Activated CD8-positive, alpha-beta T cell treated with anti-CD3 and anti-CD28 coated beads for 36 hours (primary cell): Measurements from ENCODE around the gene LTK. TPM values are rescaled to one million over a fixed set of nuclear protein-coding genes. Genes with fewer than 3 reads are reported as not detected.

Source experiments
- ATAC-seq: fragments of 200-7000 bp; cut with Tn5 transposase; one replicate; pipeline ENCODE4 v1.10.0; 2021; ENCODE audit warnings: mild to moderate bottlenecking, moderate library complexity
- CTCF ChIA-PET: fragments of 350-600 bp; sonication (Branson Sonifier 250); formaldehyde crosslinking; loops from one replicate; lab custom pipeline; 2021; ENCODE audit warnings: antibody characterized with exemption; lab: Charles Lee
- POLR2A ChIA-PET: fragments of 350-600 bp; sonication (Branson Sonifier 250); formaldehyde crosslinking; loops from one replicate; lab custom pipeline; 2021; ENCODE audit warnings: antibody characterized with exemption; lab: Charles Lee
- DNase-seq: peaks from one replicate; pipeline ENCODE4 v3.0.0-alpha.2; 2020
- H3K27ac Mint-ChIP-seq: one replicate; pipeline ENCODE4 v1.8.0; 2021; ENCODE audit warnings: mild to moderate bottlenecking, mixed read lengths
- H3K27me3 Mint-ChIP-seq: one replicate; pipeline ENCODE4 v1.8.0; 2021; ENCODE audit warnings: mixed read lengths
- H3K36me3 Mint-ChIP-seq: one replicate; pipeline ENCODE4 v1.8.0; 2021; ENCODE audit warnings: low read depth, mixed read lengths
- H3K4me1 Mint-ChIP-seq: one replicate; pipeline ENCODE4 v1.8.0; 2021; ENCODE audit warnings: low read depth, mixed read lengths
- H3K4me3 Mint-ChIP-seq: one replicate; pipeline ENCODE4 v1.8.0; 2021; ENCODE audit warnings: mild to moderate bottlenecking, moderate library complexity, mixed read lengths
- H3K9me3 Mint-ChIP-seq: one replicate; pipeline ENCODE4 v1.8.0; 2021; ENCODE audit warnings: mixed read lengths
- intact Hi-C: fragments of 100-400 bp; cut with micrococcal nuclease; formaldehyde crosslinking; loops from one replicate; pipeline ENCODE4 v1.10.0; 2022
- total RNA-seq, 2 experiments: library from RNA; stranded (reverse); gene quantifications; one replicate each; pipeline ENCODE4 v1.2.3, GENCODE V29; 2021
- TF ChIP-seq, protein P1 (sequence below): fragments of 200-600 bp; IDR thresholded peaks from one replicate; pipeline ENCODE4 v1.8.0; 2022; ENCODE audit warnings: antibody characterized with exemption, mild to moderate bottlenecking

LTK gene
- total RNA-seq, 2 experiments from 2014 or later, result 0.81 to 0.83 TPM

DNA sequence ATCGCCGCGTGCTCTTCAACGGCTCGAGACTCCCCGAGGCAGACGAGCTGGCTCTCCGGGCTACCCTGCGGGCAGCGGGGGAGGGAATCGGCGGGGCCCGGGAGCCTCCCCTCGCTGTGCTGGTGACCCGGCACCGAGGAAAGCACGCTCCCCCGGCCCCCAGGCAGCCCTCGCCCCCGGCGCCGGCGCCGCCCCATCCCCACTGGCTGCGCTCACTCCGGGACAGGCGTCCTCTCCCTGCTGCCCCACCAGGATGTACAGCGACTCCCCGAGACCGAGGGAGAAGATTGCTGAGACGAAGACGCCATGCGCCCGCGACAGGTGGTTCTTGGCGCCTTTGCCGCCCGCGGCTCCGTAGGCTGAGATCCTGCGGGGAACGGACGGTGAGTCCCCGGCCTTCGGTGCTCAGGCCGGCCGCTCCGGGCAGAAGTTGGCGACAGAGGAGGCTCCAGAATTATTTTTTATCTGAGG, 1.7 kb downstream of the LTK start:
- Mint-ChIP-seq H3K4me3 (peak overlapping the region; percentile 57), H3K36me3 (peaks cover 2% of the 10 kb centered on the region), H3K27ac (no peak overlapping the region), H3K4me1 (peaks cover 24% of the 10 kb centered on the region), H3K27me3 (peaks cover 35% of the 10 kb centered on the region), H3K9me3 (no peaks in the 10 kb centered on the region)
- DNase-seq (peak; percentile 35), ATAC-seq (peak; percentile 21)
- intact Hi-C loops, result no loop called here
- ChIA-PET POLR2A (interaction anchor here (2.0 kb wide), 1 partner anchor 11 kb away, joined by 7 read pairs; no protein-coding TSS in a partner anchor), CTCF (interaction anchor here (0.7 to 1.7 kb wide), 3 partner anchors 15 to 46 kb away, joined by 3 to 7 read pairs (median 3); no protein-coding TSS in a partner anchor)
- TF ChIP-seq, protein P1, sequence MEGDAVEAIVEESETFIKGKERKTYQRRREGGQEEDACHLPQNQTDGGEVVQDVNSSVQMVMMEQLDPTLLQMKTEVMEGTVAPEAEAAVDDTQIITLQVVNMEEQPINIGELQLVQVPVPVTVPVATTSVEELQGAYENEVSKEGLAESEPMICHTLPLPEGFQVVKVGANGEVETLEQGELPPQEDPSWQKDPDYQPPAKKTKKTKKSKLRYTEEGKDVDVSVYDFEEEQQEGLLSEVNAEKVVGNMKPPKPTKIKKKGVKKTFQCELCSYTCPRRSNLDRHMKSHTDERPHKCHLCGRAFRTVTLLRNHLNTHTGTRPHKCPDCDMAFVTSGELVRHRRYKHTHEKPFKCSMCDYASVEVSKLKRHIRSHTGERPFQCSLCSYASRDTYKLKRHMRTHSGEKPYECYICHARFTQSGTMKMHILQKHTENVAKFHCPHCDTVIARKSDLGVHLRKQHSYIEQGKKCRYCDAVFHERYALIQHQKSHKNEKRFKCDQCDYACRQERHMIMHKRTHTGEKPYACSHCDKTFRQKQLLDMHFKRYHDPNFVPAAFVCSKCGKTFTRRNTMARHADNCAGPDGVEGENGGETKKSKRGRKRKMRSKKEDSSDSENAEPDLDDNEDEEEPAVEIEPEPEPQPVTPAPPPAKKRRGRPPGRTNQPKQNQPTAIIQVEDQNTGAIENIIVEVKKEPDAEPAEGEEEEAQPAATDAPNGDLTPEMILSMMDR, result no peak

DNA sequence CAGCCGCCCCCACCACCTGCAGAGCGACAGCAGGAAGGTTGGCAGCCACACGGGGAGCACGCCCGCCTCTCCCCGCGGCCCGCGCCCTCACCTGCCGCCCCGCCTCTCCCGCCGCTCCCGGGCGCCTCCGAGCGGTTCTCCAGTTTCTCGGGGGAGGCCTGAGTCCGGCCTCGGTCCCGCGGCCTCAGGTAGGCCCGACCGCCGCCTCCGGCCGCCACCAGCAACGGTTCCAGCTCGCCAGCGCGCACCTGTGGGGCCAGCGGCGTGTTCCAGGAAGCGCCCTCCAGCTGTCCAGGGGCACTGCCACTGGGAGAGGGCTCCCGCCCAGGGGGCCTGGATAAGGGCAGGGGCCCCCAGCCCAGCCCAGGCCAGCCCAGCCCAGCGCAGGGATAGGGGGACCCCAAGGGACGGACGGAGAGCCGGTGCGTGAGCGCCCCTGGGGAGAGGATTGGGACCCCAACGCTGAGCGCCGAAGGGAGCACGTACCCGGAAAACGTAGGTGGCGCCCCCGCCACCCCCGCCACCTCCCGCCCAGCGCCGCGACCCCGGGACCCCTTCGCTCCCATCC, 2.2 kb downstream of the LTK start:
- Mint-ChIP-seq H3K27me3 (peaks cover 35% of the 10 kb centered on the region), H3K4me1 (peaks cover 24% of the 10 kb centered on the region), H3K4me3 (no peak overlapping the region), H3K9me3 (no peaks in the 10 kb centered on the region), H3K27ac (no peak overlapping the region), H3K36me3 (no peaks in the 10 kb centered on the region)
- no peak for ATAC-seq
- no peak for DNase-seq
- CTCF ChIA-PET, result interaction anchor here (0.7 to 1.7 kb wide), 4 partner anchors 14 to 45 kb away, joined by 3 to 7 read pairs (median 3); no protein-coding TSS in a partner anchor
- intact Hi-C loops, result no loop called here
- POLR2A ChIA-PET, result interaction anchor here (2.0 kb wide), 1 partner anchor 12 kb away, joined by 7 read pairs; no protein-coding TSS in a partner anchor
- TF ChIP-seq, protein P1, result no peak

DNA sequence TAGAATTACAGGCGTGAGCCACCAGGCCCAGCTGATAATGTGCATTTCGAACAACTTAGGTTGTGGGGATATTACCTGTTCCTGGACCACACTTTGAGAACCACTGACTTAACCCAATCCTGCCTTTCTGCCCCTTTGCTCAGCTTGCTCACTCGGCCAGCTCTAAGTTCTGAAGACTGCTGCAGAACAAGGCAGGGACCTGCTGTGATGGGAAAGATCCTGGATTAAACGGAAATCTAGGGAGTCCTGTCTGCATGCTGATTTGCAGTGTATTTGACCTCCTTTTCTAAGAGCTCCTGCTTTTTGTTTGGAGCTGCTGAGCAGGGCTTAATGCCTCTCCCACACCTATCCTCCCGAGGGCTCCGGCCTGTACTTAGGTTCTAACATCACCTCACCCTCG, 2.9 kb downstream of the LTK start:
- no peak for ATAC-seq
- intact Hi-C loops, result no loop called here

DNA sequence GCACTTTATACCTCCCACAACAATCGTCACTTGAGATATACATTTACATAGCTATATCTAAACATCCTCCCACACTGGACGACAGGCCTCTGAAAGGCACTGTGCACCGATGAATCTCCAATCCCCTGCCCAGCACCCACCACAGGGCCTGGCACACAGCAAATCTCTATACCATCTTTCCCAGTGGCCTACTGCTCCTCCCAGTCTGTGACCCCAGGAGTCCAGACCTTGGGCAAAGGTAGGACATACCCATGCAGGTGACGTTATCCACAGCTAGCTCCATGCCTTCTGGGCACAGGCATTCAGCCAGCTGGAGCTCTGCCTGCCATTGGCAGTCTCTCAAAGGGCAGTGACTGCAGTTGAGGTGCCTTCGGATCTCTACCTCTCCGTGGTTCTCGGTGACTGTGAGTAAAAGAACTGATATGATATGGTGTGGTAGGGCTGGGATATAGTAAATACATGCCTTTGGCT, 5.8 kb downstream of the LTK start:
- ChIA-PET POLR2A (interaction anchor here (0.9 to 1.8 kb wide), 3 partner anchors 15 to 42 kb away, joined by 3 to 5 read pairs (median 3); partner anchors contain the start of gene ITPKA), CTCF (interaction anchor here (5.2 kb wide), 1 partner anchor 42 kb away, joined by 39 read pairs; no protein-coding TSS in a partner anchor)
- Mint-ChIP-seq H3K9me3 (no peaks in the 10 kb centered on the region), H3K27ac (no peak overlapping the region), H3K27me3 (peaks cover 41% of the 10 kb centered on the region), H3K4me3 (no peak overlapping the region), H3K4me1 (peaks cover 9% of the 10 kb centered on the region), H3K36me3 (no peaks in the 10 kb centered on the region)
- intact Hi-C loops, result loop anchor here (5.0 kb wide), 1 partner anchor 41 kb away; no protein-coding TSS in a partner anchor
- DNase-seq (no peak), ATAC-seq (no peak)
- TF ChIP-seq, protein P1, result no peak

More for the DNA sequence above, 2.9 kb downstream of the LTK start:
- Mint-ChIP-seq H3K9me3 (no peaks in the 10 kb centered on the region), H3K27ac (no peak overlapping the region), H3K4me1 (peaks cover 24% of the 10 kb centered on the region), H3K36me3 (no peaks in the 10 kb centered on the region), H3K4me3 (no peak overlapping the region), H3K27me3 (peaks cover 35% of the 10 kb centered on the region)
- DNase-seq, result no peak
- POLR2A ChIA-PET, result no interaction called here
- TF ChIP-seq, protein P1, result no peak
- CTCF ChIA-PET, result interaction anchor here (1.0 to 1.7 kb wide), 3 partner anchors 14 to 44 kb away, joined by 3 to 7 read pairs (median 3); no protein-coding TSS in a partner anchor
